Hepatocyte (in vitro differentiated cells): ENCODE results near the gene CACNG4.

Experiments
- CTCF ChIP-seq: fragments of 200-600 bp; sonication (generic); IDR thresholded peaks from 2 replicates; pipeline ENCODE4 v1.5.1; 2016; ENCODE audit warnings: antibody characterized with exemption, mild to moderate bottlenecking; ENCODE audit not compliant: poor library complexity
- EZH2 ChIP-seq: fragments of 200-600 bp; sonication (generic); IDR thresholded peaks from 2 replicates; pipeline ENCODE4 v1.6.1; 2016; ENCODE audit warnings: antibody characterized with exemption, mild to moderate bottlenecking, borderline replicate concordance

GRCh38 chr17:66975188-66975587 lies 10.7 kb downstream of the CACNG4 start:
- TF ChIP-seq CTCF (no peak), EZH2 (no peak)
